ENCODE data around the gene C1orf56.
A peak's percentile ranks its signal among the peaks of the same experiment; 100 is the strongest.

Gene C1orf56, protein sequence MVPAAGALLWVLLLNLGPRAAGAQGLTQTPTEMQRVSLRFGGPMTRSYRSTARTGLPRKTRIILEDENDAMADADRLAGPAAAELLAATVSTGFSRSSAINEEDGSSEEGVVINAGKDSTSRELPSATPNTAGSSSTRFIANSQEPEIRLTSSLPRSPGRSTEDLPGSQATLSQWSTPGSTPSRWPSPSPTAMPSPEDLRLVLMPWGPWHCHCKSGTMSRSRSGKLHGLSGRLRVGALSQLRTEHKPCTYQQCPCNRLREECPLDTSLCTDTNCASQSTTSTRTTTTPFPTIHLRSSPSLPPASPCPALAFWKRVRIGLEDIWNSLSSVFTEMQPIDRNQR

DNA sequence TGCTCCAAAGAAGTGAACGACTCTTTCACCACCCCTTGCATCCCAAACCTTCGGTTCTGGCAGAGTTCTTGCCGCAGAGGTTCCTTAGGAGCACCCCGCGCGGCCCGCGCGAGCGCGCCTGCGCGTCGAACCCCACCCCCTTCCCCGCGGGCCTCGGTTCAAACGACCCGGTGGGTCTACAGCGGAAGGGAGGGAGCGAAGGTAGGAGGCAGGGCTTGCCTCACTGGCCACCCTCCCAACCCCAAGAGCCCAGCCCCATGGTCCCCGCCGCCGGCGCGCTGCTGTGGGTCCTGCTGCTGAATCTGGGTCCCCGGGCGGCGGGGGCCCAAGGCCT is at the start of gene C1orf56:
C1orf56 (plus strand) TSS at position 161 of the 334 bp plus-strand sequence; CDS start at position 258, 97 bp downstream.
- Mint-ChIP-seq H3K36me3 (ENCODE audit: low read depth) (peaks cover 42% of the 10 kb centered on the region), H3K27me3 (no peaks in the 10 kb centered on the region), H3K4me1 (ENCODE audit: low read depth) (peaks cover 71% of the 10 kb centered on the region), H3K9me3 (no peaks in the 10 kb centered on the region), H3K27ac (peak within 1 kb of the TSS; percentile 92), H3K4me3 (peak within 1 kb of the TSS; percentile 90)
- peak; percentile 77 for DNase-seq

DNA sequence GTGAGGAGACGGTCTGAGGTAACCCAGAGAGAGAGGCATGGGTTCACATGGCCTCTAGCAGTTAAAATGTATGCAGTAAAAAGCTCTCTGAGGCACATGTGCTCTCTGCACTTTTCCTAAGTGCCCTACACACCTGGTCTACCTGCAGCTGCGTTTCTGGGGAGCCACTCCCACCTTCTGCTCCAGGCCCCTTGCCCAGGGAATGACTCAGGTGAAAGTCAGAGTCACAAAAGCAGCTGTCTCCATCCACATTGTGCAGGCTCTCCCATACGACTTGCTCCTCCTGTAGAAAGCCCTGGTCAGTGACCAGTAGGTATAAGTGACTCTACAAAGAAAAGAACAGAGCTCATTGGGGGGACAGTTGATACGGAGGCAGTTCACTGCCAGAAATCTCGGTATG is 49.6 kb upstream of the C1orf56 start:
- H3K4me3 Mint-ChIP-seq, result no peak overlapping the region
- H3K36me3 Mint-ChIP-seq (ENCODE audit: low read depth), result peaks cover 33% of the 10 kb centered on the region
- peaks cover 42% of the 10 kb centered on the region for H3K4me1 Mint-ChIP-seq (ENCODE audit: low read depth)
- no peak overlapping the region for H3K27ac Mint-ChIP-seq
- no peaks in the 10 kb centered on the region for H3K9me3 Mint-ChIP-seq
- DNase-seq, result no peak
- H3K27me3 Mint-ChIP-seq, result no peaks in the 10 kb centered on the region

DNA sequence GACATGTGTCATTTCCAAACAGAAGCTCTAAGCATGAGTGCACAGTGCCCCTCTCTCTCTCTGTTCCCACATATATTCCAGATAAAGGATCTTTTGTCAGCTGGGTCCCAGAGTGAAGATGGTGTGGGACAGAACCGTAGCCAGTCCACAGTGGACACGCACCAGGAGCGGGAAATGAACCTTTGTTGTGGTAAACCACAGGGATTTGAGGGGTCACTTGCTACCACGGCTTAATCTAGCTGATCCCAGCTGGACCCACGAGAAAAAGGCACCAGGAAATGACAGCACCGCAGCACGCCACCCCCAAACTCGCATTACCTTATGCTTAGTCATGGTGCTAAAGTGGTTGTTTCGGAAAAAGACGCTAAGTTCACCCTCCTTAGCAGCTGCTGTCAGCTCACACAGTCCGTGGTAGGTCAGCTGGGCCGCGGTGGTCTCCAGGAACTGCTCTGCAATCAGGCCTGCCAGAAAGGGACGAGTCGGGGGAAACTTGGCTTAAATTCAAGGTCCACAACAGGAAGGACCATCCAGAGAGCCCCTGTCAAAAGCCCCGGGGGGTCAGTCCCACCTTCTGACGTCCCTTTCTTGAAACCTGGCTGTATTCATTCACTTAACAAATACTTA is 48.4 kb upstream of the C1orf56 start:
- DNase-seq, result no peak
- Mint-ChIP-seq H3K4me1 (ENCODE audit: low read depth) (peaks cover 52% of the 10 kb centered on the region), H3K27ac (peak overlapping the region; percentile 83), H3K27me3 (no peaks in the 10 kb centered on the region), H3K4me3 (no peak overlapping the region), H3K9me3 (no peaks in the 10 kb centered on the region), H3K36me3 (ENCODE audit: low read depth) (peaks cover 33% of the 10 kb centered on the region)

DNA sequence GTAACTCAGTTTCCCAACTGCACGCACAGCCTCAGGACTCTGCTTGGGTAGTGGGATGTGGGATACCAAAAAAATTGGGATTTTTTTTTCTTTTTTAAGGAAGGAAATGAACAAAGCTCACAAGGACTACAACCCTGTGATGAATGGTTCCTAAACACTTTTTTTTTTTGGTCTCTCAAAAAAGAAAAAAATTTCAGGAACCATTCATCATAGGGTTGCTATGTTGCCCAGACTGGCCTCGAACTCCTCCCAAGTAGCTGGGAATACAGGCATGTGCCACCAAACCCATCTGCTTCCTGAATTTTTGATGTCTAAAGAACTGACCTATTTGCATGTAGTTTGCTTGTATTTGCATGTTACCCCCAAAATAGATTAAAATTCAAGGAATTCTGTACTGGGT is 47.6 kb upstream of the C1orf56 start:
- Mint-ChIP-seq H3K36me3 (ENCODE audit: low read depth) (peaks cover 33% of the 10 kb centered on the region), H3K4me3 (no peak overlapping the region), H3K27me3 (no peaks in the 10 kb centered on the region), H3K27ac (no peak overlapping the region), H3K9me3 (no peaks in the 10 kb centered on the region), H3K4me1 (ENCODE audit: low read depth) (peaks cover 59% of the 10 kb centered on the region)
- DNase-seq, result no peak

DNA sequence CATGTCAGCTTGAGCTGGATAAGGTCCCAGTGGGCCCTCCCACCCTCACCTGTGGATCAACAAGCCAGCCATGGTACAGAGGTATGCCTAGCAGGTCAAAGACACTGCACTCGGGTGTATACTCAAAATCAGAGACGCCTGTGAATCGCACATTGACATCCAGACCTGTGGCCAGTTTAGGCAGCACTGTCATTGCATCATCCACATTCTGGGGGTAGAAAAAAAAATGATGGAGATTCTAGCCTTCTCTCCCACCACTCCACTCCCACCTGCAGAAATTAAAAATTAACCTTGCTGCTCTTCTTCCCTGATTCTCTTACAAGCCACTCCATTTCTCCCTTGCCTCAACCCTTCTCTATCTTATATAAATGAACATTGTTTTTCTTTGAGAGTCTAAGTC is 47.1 kb upstream of the C1orf56 start:
- no peaks in the 10 kb centered on the region for H3K27me3 Mint-ChIP-seq
- H3K4me3 Mint-ChIP-seq, result no peak overlapping the region
- no peak for DNase-seq
- H3K27ac Mint-ChIP-seq, result peak overlapping the region; percentile 37
- H3K4me1 Mint-ChIP-seq (ENCODE audit: low read depth), result peaks cover 61% of the 10 kb centered on the region
- H3K9me3 Mint-ChIP-seq, result no peaks in the 10 kb centered on the region
- H3K36me3 Mint-ChIP-seq (ENCODE audit: low read depth), result peaks cover 34% of the 10 kb centered on the region

DNA sequence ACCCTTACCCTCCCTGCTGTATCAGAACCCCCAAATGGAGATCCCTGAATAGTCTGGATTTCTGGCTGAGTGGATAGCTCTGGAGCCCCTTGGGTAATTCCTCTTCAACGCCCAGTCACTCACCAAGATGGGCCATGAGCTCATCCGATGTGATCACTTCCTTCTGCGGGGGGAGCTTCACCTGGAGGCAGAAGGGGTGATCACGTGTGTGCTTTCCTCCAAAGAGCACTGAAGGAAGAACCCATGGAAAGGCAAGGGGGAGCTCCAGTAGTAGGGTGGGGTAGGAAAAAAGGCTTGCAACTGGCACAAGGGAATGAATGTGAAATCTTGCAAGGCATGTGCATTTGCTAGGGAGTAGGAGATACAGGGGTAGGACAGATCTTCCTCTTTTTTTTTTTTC is 45.9 kb upstream of the C1orf56 start:
- no peaks in the 10 kb centered on the region for H3K9me3 Mint-ChIP-seq
- no peak for DNase-seq
- H3K4me3 Mint-ChIP-seq, result no peak overlapping the region
- H3K4me1 Mint-ChIP-seq (ENCODE audit: low read depth), result peaks cover 68% of the 10 kb centered on the region
- H3K27me3 Mint-ChIP-seq, result no peaks in the 10 kb centered on the region
- H3K36me3 Mint-ChIP-seq (ENCODE audit: low read depth), result peaks cover 37% of the 10 kb centered on the region
- peak overlapping the region; percentile 62 for H3K27ac Mint-ChIP-seq

DNA sequence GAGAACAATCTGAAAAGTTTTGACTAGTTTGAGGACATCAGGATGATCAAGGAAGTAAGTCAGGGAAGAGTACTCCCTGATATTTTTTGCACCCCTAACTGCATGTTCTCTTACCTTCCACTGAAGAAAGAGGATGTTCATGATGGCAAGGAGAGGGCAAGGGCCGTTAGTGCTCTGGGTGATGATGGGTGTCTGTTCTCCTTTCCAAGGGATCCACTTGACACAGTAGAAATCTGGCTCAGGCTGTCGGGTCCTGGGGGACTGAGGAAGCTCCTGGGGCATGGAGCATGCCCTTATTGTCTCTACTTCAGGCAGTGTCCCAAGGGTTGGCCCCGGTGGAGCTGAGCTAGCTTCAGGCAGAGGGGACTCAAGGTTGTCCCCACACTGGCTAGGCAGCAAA is 45.5 kb upstream of the C1orf56 start:
- Mint-ChIP-seq H3K4me1 (ENCODE audit: low read depth) (peaks cover 72% of the 10 kb centered on the region), H3K9me3 (no peaks in the 10 kb centered on the region), H3K27ac (peak overlapping the region; percentile 62), H3K36me3 (ENCODE audit: low read depth) (peaks cover 35% of the 10 kb centered on the region), H3K27me3 (no peaks in the 10 kb centered on the region), H3K4me3 (no peak overlapping the region)
- no peak for DNase-seq

DNA sequence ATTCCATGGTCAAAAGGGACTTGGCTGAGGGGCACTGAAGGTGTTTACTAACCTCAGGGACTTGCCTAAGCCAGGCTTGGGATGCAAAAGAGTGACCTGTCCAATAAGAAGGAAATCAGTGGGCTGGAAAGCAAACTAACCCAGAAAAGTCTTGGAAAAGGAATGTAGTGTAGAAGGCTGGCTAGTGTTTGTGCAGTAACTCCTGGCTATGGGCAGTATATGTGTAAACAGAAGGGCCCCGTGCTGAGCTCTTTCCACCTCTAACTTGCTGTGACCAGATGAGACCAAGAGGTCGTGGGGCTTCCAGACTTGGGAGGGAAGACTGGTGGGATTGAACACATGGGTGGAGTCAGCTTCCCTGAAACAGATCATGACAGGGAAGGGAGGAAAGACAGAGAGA is 44.9 kb upstream of the C1orf56 start:
- Mint-ChIP-seq H3K9me3 (no peaks in the 10 kb centered on the region), H3K4me3 (no peak overlapping the region), H3K4me1 (ENCODE audit: low read depth) (peaks cover 78% of the 10 kb centered on the region), H3K27me3 (no peaks in the 10 kb centered on the region), H3K36me3 (ENCODE audit: low read depth) (peaks cover 30% of the 10 kb centered on the region), H3K27ac (peak overlapping the region; percentile 79)
- DNase-seq, result no peak

DNA sequence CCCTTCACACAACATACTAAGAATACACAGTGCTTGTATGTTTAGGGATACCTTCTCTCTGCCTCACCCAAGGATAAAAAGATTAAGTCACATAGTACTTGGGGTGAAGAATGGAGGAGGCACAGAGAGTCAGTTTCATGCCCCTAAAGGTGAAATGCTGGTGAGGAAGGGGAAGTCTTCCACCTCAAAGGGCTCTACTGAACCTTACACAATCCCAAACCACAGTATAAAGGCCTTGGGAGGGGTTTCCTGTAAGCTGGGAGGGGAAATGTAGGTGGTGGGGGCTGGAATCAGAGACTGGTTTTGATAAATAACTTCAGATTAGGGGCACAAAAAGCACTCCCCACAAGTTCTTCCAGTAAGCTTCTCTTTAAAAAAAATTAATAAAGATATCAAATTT is 44.4 kb upstream of the C1orf56 start:
- Mint-ChIP-seq H3K4me1 (ENCODE audit: low read depth) (peaks cover 84% of the 10 kb centered on the region), H3K9me3 (no peaks in the 10 kb centered on the region), H3K36me3 (ENCODE audit: low read depth) (peaks cover 26% of the 10 kb centered on the region), H3K27ac (peak overlapping the region; percentile 79), H3K27me3 (no peaks in the 10 kb centered on the region), H3K4me3 (peak overlapping the region; percentile 27)
- no peak for DNase-seq

DNA sequence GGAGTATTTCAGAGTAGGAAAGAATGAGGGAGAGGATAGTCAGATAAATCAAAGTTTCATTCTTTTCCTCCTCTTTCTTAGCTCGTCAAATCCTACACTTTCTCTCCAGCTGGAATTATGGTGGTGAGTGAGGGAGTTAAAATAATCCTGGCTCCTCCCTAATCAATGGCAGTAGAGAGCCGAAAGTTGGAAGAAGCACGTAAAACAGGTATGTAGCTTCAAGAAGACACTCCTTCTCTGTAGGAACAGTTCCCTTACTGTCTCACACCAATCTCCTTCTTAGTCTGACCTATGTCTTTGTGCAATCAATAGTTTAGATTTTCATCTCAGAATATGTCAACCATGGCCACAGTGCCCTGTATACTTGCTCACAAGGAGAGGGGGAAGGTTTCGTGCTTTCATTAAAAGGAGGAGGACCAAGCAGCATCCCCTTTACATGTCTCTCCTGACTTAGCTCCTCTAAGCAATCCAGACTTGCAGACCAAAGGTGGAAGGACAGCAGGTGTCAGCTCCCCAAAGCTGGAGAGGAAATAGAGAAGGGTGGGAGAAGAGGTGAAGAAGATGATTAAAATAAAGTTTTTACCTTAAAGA is 41.7 kb upstream of the C1orf56 start:
- Mint-ChIP-seq H3K27ac (peak overlapping the region; percentile 94), H3K4me1 (ENCODE audit: low read depth) (peaks cover 89% of the 10 kb centered on the region), H3K36me3 (ENCODE audit: low read depth) (peaks cover 22% of the 10 kb centered on the region), H3K4me3 (peak overlapping the region; percentile 95), H3K9me3 (no peaks in the 10 kb centered on the region), H3K27me3 (no peaks in the 10 kb centered on the region)
- DNase-seq, result no peak

DNA sequence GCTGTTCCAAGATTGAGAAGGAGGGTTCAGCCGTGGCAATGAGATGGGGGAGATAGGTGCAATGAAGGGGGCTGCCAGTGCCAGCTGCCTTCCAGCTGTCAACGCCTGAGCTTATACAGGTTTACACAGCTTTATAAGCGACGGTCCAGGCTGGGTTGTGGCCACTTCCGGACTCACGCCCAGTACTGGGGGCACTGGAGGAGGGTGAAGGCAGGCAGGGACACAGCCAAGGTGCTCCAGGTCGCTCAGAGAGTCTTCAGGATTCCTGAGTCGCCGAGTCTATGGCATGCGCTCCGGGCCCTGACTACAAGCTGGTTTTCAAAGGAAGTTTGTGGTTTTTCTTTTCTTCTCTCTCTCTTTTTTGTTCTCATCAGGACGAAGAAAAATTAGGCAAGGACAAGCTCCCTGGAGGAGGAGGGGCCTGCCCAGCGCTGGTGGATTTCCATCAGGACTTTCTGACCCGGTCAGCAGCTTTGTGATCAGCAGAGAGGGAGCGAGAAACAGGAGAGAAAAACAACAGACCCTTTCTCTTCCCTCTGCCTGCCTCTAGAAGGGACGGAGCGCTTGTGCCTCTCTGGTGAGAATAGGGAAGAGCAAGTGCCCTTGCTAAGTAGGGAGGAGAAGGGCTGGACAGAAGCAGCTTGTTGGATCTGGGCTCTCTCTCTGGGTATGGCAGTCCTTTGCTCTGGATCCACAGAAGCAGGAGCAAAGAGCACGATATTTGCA is 41.1 kb upstream of the C1orf56 start, which contains the start of gene MINDY1:
MINDY1 (minus strand) TSS at position 576 of the 726 bp plus-strand sequence. CDS start 4,285 bp downstream, outside the sequence.
- H3K27me3 Mint-ChIP-seq, result no peaks in the 10 kb centered on the region
- H3K9me3 Mint-ChIP-seq, result no peaks in the 10 kb centered on the region
- H3K4me3 Mint-ChIP-seq, result peak within 1 kb of the TSS; percentile 95
- peak; percentile 55 for DNase-seq
- peaks cover 90% of the 10 kb centered on the region for H3K4me1 Mint-ChIP-seq (ENCODE audit: low read depth)
- H3K36me3 Mint-ChIP-seq (ENCODE audit: low read depth), result peaks cover 23% of the 10 kb centered on the region
- H3K27ac Mint-ChIP-seq, result peak within 1 kb of the TSS; percentile 94

DNA sequence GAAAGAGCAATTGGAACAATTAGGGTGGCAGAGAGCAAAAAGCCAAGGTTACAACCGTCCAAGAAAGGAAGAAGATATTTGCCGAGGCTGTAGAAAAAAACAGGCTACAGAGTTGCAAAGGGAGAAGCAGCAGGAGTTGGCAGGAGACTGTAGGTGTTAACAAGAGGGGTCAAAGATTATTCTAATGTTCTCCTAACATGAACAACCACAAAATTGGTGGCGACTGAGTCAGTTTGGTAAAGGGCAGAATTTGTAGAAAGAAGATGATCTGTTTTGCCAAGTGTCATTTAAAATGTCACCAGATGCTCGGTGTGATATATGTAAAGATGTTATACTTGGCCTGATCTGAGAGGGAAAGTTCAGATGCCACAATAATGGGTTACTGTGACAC is 39.7 kb upstream of the C1orf56 start:
- no peak for DNase-seq
- peaks cover 22% of the 10 kb centered on the region for H3K36me3 Mint-ChIP-seq (ENCODE audit: low read depth)
- H3K4me3 Mint-ChIP-seq, result peak overlapping the region; percentile 95
- H3K9me3 Mint-ChIP-seq, result no peaks in the 10 kb centered on the region
- H3K4me1 Mint-ChIP-seq (ENCODE audit: low read depth), result peaks cover 84% of the 10 kb centered on the region
- H3K27me3 Mint-ChIP-seq, result no peaks in the 10 kb centered on the region
- peak overlapping the region; percentile 94 for H3K27ac Mint-ChIP-seq

DNA sequence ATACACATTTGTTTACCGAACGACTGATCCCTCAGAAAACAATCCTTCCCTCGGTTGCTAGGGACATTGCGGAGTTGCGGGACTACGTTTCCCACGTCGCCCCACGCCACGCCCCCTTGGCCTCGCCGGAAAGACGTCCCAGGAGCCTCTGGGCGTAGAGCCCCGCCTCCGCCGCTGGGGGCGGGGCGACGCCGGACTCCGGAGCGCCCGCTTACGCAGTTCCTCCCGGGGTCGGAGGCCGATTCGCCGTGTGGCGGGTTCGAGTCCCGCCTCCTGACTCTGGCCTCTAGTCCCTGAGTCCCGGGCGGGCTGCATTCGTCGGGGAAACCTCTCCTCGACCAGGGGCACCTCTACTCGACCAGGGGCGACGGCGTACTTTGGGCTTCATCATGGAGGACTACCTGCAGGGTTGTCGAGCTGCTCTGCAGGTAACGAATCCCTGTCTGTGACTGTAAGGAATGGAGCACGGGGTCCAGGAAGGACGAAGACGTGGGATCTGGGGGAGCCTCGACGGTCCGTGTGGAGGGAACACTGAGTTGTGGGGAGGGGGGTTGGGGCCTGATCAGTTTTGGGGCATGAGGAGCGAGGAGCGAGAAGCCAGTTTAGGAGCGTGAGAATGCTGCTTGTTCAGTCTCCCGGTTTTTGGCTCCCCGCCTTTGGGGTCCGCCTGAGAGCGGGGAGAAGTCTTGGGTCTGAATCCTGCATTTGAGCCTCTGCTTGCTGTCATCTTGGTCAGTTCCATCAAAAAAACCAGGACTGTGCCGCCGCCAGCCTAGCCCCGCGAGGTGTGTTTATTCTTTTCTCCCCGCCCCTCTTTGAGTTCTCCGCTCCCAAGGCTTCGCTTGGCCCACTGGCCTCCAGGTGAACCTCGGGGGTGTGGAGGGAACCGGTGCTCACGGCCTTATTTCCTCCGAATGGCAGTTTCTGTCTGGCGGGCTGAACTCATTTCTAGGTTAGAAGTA is 39.0 kb upstream of the C1orf56 start, which contains the start of gene PRUNE1:
PRUNE1 (plus strand) TSS at position 206 of the 962 bp plus-strand sequence; CDS start at position 390, 184 bp downstream.
- Mint-ChIP-seq H3K27me3 (no peaks in the 10 kb centered on the region), H3K4me1 (ENCODE audit: low read depth) (peaks cover 79% of the 10 kb centered on the region), H3K36me3 (ENCODE audit: low read depth) (peaks cover 25% of the 10 kb centered on the region), H3K4me3 (peak within 1 kb of the TSS; percentile 95), H3K9me3 (no peaks in the 10 kb centered on the region), H3K27ac (peak within 1 kb of the TSS; percentile 94)
- peak; percentile 96 for DNase-seq
